ENCODE measurements around the gene ZBTB16.

GRCh38 chr11:114095899-114096298, 36.4 kb downstream of the ZBTB16 start:
- TF ChIP-seq CTCF (IDR thresholded peaks at IDR 0.05) (no peak), POLR2AphosphoS5 (IDR thresholded peaks at IDR 0.05) (no peak), POLR2A (IDR thresholded peaks at IDR 0.05) (no peak)
